HG02973 (cell line): ENCODE measurements around the gene MUC5AC.
"Not testable (repeated sequence)": the region's sequence is repeated elsewhere in the genome, so short reads cannot be mapped to it uniquely, and the experiment has no call there.

Experiments used
- ATAC-seq: cut with Tn5 transposase; IDR thresholded peaks from one replicate; pipeline ENCODE4 v1.9.1; 2021; ENCODE audit warnings: moderate library complexity; ENCODE audit not compliant: unreplicated experiment

The MUC5AC gene

DNA sequence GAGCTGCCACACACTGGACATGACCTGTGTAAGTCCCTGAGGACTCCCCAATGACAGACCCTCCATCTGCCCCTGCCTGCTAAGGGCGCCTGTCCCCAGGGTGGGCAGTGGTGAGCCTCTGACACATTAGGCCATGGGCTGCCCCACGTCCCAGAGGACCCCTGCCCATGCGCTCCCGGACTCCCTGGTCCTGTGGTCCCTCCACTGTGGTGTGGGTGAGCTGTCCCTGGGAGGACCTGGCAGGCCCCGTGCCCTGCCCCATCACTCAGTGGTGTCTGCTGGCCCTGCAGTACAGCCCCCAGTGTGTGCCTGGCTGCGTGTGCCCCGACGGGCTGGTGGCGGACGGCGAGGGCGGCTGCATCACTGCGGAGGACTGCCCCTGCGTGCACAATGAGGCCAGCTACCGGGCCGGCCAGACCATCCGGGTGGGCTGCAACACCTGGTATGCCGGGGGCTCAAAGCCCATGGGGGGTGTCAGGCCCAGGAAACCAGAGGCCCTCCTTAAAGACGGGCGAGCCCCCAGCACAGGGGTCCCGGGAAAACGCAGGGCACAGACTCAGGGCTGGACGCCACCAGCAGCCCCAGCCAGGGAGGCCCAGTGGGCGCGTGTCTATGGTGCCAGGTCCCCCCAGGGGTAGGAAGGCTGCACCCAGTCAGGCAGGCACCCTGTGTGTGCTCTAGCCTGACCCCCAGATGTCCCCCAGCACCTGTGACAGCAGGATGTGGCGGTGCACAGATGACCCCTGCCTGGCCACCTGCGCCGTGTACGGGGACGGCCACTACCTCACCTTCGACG lies 18.7 kb downstream of the MUC5AC start:
- ATAC-seq = no peak

DNA sequence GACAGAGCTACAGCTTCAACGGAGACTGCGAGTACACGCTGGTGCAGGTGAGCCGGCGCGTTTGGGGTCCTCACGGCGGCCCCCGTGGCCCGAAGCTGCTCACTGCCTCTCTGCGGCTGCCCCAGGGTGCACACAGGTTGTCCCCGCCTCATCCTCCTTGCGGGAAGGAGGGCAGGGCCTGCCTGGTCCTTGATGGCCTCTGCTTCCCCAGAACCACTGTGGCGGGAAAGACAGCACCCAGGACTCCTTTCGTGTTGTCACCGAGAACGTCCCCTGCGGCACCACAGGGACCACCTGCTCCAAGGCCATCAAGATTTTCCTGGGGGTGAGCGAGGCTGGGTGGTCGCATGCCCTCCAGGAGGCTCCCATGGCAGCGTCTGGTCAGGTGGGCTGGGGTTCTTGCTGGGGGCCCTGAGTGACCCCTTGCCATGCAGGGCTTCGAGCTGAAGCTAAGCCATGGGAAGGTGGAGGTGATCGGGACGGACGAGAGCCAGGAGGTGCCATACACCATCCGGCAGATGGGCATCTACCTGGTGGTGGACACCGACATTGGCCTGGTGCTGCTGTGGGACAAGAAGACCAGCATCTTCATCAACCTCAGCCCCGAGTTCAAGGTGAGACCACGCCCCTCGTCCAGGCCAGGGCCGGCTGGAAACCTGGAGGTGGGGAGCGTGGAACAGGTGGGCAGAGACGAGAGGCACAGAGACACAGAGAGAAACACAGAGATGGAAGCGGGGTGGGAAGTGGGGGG lies 19.4 kb downstream of the MUC5AC start:
- no peak for ATAC-seq

DNA sequence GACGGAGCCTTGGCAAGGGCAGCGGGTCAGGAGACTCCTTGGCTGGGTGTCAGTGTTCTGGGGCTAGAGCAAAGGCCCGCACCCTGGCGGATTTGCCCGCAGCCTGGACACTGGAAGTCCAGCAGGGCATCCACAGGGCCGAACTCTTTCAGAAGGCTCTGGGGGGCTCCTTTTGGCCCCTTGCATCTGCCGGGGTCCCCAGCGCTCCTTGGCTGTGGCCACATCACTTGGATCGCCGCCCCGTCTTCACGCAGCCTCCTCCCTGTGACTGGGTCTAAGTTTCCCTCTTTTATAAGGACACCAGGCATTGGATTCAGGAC lies 20.0 kb downstream of the MUC5AC start:
- ATAC-seq = no peak

DNA sequence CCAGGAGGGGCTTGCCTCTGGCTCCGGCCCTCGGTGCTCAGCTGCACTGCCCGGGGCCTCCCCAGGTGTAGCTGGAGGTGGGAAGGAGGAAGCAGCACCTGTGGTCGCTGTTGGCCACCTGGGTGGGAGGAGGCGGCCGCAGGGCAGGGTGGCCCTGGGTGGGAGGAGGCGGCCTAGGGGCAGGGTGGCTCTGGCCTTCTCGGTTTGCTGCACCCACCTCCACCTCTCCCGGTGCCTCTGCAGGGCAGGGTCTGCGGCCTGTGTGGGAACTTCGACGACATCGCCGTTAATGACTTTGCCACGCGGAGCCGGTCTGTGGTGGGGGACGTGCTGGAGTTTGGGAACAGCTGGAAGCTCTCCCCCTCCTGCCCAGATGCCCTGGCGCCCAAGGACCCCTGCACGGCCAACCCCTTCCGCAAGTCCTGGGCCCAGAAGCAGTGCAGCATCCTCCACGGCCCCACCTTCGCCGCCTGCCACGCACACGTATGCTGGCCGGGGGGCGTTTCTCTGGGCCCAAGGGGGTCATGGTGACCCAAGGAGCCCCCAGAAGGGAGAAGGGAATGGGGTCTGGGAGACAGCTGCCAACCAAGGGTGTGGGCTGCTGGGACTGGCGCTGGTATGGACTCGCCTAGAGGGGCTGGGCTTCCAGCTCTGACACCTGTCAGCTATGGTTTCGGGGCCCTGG lies 20.6 kb downstream of the MUC5AC start:
- ATAC-seq = no peak

DNA sequence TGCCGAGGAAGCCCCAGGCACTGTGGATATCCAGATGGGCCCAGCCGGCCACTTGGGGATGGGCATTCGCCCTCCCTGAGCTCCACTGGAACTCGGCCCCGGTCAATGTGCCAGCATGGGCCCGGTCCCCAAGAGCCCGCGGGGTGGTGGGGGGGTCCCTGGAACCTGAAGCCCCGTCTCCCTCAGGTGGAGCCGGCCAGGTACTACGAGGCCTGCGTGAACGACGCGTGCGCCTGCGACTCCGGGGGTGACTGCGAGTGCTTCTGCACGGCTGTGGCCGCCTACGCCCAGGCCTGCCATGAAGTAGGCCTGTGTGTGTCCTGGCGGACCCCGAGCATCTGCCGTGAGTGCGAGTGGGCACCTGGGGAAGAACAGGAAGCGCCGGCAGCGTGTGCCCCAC lies 21.2 kb downstream of the MUC5AC start:
- ATAC-seq = no peak

DNA sequence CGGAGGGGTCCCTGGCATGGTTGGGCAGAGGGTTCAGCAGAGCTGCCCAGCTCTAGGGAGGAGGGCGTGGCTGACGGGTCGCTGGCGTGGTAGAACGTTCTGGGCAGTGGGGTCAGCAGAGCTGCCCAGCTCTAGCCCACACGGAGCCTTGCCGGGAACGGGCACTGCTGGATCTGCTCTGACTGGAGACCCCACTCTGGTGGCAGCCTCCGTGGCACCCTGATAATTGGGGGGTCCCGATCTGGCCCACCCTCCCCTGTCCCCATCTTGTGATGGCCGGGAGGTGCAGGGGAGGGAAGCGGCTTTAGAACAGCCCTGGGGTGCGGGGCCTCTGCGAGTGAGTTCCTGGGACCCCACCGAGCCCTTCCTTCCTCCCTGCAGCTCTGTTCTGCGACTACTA lies 21.9 kb downstream of the MUC5AC start:
- no peak for ATAC-seq

DNA sequence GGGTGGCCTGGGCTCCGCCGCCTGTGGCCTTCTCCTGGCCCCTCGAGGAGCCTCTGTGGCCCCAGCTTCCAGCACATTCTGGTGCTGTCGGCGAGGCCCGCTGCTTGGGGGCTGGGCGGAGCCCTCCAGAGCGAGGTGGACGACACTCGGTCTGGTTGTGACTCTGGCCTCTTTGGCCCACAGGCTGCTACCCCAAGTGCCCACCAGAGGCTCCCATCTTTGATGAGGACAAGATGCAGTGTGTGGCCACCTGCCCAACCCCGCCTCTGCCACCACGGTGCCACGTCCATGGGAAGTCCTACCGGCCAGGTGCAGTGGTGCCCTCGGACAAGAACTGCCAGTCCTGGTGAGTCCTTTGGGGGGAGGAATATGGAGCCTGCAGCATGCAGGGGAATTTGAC lies 22.4 kb downstream of the MUC5AC start:
- ATAC-seq = no peak

DNA sequence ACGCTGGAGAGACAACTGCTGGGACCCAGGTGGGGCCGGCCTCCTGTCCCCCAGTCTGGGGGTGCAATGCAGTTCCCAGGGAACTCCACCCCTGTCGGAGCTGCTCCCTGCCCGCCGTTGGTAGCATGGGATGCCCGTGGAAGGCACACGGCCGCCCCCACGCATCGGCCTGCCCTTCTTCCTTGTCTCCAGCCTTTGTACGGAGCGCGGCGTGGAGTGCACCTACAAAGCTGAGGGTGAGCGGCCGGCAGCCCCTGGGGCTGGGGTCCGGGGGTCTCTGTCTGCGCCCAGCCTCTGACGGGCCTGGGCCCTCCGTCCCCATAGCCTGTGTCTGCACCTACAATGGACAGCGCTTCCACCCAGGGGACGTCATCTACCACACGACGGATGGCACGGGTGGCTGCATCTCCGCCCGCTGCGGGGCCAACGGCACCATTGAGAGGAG lies 23.2 kb downstream of the MUC5AC start:
- no peak for ATAC-seq

DNA sequence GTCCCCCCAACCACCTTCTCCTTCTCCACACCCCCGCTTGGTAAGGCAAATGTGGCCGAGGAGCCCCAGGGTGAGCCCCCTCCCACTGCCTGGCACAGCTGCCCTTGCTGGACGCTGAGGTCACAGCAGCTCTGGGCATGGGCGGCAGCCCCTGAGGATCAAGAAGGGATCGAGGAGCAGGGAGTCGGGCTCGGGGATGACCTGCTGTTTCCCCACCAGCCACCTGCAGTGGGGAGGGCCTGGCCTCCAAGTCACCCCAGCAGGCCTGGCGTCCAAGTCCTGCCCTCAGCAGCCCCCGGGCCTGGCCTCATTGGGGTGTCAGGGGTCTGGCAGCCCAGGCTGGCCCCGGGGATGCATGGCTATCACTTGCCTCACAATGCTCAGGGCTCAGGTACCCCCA lies 23.7 kb downstream of the MUC5AC start:
- ATAC-seq = no peak

DNA sequence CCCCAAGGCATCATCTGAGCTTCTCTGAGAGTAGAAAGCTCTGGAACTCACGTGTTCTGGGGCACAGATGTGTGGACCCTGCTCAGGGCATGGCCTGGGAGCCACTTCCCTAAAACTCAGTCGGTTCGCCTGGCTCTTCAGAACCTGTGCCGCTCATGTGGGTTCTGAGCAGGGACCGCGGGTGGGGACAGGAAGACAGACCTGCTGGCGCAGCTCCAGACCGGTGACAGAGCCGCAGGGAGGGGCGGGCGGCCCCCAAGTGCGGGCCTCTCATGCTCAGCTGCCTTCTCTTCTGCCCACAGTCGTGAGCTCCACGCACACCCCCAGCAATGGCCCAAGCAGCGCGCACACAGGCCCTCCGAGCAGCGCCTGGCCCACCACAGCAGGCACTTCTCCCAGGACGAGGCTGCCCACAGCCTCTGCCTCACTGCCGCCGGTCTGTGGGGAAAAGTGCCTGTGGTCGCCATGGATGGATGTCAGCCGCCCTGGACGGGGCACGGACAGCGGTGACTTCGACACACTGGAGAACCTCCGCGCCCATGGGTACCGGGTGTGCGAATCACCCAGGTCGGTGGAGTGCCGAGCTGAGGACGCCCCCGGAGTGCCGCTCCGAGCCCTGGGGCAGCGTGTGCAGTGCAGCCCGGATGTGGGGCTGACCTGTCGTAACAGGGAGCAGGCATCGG lies 24.2 kb downstream of the MUC5AC start:
- no peak for ATAC-seq

DNA sequence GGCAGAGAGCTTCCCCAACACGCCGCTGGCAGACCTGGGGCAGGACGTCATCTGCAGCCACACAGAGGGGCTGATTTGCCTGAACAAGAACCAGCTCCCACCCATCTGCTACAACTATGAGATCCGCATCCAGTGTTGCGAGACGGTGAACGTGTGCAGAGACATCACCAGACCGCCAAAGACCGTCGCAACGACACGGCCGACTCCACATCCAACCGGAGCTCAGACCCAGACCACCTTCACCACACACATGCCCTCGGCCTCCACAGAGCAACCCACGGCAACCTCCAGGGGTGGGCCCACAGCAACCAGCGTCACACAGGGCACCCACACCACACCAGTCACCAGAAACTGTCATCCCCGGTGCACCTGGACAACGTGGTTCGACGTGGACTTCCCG lies 26.4 kb downstream of the MUC5AC start:
- not testable (repeated sequence) for ATAC-seq

DNA sequence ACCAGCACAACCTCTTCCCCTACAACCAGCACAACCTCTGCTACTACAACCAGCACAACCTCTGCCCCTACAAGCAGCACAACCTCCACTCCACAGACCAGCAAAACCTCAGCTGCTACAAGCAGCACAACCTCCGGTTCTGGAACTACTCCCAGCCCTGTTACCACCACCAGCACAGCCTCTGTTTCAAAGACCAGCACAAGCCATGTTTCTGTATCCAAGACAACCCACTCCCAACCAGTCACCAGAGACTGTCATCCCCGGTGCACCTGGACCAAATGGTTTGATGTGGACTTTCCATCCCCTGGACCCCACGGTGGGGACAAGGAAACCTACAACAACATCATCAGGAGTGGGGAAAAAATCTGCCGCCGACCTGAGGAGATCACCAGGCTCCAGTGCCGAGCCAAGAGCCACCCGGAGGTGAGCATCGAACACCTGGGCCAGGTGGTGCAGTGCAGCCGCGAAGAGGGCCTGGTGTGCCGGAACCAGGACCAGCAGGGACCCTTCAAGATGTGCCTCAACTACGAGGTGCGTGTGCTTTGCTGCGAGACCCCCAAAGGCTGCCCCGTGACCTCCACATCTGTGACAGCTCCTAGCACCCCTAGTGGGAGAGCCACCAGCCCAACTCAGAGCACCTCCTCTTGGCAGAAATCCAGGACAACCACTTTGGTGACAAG lies 30.8 kb downstream of the MUC5AC start:
- not testable (repeated sequence) for ATAC-seq

DNA sequence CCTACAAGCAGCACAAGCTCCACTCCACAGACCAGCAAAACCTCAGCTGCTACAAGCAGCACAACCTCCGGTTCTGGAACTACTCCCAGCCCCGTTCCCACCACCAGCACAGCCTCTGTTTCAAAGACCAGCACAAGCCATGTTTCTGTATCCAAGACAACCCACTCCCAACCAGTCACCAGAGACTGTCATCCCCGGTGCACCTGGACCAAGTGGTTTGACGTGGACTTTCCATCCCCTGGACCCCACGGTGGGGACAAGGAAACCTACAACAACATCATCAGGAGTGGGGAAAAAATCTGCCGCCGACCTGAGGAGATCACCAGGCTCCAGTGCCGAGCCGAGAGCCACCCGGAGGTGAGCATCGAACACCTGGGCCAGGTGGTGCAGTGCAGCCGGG lies 32.1 kb downstream of the MUC5AC start:
- ATAC-seq = not testable (repeated sequence)

DNA sequence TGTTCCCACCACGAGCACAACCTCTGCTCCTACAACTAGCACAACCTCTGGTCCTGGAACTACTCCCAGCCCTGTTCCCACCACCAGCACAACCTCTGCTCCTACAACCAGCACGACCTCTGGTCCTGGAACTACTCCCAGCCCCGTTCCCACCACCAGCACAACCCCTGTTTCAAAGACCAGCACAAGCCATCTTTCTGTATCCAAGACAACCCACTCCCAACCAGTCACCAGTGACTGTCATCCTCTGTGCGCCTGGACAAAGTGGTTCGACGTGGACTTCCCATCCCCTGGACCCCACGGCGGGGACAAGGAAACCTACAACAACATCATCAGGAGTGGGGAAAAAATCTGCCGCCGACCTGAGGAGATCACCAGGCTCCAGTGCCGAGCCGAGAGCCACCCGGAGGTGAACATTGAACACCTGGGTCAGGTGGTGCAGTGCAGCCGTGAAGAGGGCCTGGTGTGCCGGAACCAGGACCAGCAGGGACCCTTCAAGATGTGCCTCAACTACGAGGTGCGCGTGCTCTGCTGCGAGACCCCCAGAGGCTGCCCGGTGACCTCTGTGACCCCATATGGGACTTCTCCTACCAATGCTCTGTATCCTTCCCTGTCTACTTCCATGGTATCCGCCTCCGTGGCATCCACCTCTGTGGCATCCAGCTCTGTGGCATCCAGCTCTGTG lies 34.2 kb downstream of the MUC5AC start:
- not testable (repeated sequence) for ATAC-seq

DNA sequence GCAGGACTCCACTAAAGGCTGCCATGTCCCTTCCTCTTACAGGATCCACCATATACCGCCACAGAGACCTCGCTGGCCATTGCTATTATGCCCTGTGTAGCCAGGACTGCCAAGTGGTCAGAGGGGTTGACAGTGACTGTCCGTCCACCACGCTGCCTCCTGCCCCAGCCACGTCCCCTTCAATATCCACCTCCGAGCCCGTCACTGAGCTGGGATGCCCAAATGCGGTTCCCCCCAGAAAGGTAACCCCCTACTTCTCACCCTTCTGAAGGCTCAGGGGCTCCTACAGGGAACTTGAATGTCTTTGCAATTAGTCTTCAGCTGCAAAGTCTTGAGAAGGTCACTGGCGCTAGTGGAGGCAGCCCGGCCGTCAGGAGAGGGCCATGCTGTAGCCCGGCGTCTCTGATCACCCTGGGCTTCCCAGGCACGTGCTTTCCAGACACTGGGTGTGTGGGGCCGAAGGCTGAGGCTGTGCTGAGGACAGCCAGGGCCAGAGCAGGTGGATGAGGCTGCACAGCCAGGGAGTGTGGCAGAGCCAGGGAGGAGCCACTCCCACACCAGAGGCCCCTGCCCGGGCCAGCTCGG lies 35.1 kb downstream of the MUC5AC start:
- no peak for ATAC-seq

DNA sequence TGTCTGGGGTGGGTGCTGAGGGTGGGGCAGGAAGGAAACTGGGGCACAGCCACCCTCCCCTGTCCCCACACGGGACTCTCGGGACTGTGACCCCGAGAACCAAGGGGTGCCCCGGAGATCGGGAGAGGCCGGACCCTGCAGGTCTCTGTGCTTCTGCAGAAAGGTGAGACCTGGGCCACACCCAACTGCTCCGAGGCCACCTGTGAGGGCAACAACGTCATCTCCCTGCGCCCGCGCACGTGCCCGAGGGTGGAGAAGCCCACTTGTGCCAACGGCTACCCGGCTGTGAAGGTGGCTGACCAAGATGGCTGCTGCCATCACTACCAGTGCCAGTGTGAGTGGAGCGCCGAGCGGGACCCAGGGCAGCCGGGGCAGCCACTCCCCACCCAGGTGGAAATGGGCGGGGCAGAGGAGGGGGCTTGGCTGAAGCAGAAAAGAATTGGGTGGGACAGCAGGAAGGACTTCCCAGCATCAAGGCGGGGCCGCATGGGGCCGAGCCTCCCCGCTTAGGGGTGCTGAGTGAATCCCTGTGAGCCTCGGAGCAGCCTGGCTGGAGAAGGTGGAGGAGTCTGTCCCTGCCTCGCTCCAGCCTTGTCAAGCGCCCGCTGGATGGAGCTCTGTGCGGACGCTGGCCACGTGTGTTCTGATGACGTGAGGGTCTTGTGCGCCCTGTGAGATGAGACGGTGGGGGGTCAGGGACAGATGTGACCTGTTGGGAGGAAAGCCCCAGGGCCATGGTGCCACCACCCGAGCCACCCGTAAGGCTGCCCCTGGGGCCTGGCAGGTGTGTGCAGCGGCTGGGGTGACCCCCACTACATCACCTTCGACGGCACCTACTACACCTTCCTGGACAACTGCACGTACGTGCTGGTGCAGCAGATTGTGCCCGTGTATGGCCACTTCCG lies 35.8 kb downstream of the MUC5AC start:
- ATAC-seq = no peak

DNA sequence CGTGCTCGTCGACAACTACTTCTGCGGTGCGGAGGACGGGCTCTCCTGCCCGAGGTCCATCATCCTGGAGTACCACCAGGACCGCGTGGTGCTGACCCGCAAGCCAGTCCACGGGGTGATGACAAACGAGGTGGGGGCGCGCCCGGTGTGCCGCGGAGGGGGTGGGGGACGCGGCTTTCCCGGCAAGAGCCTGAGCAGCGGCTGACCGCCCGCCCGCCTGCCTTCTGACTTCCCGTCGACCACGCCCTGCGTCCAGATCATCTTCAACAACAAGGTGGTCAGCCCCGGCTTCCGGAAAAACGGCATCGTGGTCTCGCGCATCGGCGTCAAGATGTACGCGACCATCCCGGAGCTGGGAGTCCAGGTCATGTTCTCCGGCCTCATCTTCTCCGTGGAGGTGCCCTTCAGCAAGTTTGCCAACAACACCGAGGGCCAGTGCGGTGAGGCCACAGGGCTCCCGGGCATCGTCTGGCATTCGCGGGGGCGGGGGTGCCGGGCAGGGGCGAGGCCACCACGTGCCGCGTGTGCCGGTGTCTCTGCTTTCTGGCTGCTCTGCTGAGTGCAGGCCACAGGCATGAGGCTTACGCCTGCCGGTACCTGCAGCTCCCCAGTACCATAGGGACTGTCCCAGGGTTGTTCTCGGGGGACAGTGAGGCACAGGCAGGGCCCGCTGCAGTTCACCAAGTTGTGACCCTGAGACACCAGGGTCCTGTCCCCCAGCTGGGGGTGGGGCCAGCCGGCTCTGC lies 36.7 kb downstream of the MUC5AC start:
- ATAC-seq = no peak
